NT2/D1 (cell line): Measurements from ENCODE around the gene TSEN15.

Source experiments
- SUZ12 ChIP-seq: IDR thresholded peaks from 2 replicates; pipeline ENCODE4 v1.6.1; 2011; ENCODE audit not compliant: insufficient read length, insufficient read depth; ENCODE audit errors: extremely low read depth
- YY1 ChIP-seq: IDR thresholded peaks from 2 replicates; pipeline ENCODE4 v1.6.1; 2011; ENCODE audit not compliant: insufficient read length, insufficient read depth
- ZNF274 ChIP-seq: IDR thresholded peaks from 2 replicates; pipeline ENCODE4 v1.6.1; 2011; ENCODE audit warnings: mild to moderate bottlenecking, low read depth, low read length

DNA sequence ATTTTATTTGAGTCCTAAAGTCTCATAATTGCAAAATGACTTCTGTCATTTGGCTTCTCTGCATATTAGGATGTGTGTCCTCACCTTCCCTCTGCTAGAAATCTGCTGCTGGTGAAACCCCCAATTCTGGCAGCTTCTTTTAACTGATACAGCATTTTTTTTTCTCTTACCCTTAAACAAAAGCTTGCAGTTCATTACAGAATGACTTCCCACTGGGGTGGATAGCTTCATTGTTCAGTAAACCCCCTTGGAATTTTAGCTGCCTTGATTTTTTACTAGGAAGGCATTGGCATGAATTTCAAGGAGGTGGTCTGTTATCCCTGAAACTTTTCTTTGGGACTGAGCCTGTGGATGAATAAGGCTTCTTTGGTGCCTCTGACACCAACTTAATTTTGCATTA, 16.8 kb downstream of the TSEN15 start:
- TF ChIP-seq YY1: no peak
- TF ChIP-seq ZNF274: no peak
- TF ChIP-seq SUZ12: no peak
